Islet precursor cell (in vitro differentiated cells): ENCODE measurements around the gene GASK1A.
A peak's percentile ranks its signal among the peaks of the same experiment; 100 is the strongest.
"Not testable (repeated sequence)": the region's sequence is repeated elsewhere in the genome, so short reads cannot be mapped to it uniquely, and the experiment has no call there.

Experiments used
- DNase-seq: peaks from one replicate; pipeline ENCODE4 v3.0.0-alpha.2; 2018

The GASK1A gene

DNA sequence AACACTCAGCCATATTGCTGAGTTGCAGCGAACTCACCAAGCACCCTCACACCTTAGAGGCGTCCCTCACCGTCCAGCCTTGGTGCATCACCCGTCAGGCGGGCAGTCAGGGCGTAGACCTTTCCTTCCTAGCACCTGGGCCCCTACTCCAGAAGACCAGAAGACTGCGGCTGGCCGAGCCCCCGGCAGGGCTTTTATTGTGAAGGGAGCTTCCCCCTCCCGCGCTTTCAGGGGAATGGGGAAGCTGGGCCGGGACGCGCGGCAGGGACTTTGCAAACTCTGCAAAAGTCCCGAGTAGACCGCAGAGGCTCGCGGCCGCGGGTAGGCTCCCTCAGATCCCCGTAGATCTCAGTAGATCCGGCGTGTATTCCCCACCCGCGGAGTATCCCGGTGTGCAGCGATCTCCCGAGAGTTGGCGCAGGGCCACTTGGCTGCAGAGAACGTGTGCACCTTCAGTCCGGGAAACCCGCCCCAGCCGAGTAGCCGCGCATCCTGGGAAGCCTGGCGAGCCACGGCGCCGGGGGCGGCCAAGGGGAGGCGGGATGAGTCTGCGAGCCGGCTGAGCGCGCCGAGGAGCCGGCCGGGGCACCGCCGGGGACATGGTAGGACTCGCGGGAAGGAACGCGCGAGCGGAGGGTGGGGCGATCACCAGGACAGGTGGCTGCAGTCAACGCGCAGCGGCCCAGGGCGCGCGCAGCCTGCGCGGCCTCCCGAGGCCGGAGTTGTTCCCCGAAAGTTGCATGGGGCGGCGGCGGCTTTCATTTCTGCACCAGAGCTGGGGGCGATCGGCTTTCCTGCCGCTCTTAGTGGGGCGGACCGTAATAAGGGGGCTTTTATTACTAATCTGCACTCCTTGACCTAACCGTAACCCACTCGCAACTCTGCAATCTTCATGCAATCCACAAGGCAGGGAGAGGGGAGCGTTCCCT lies at the start of gene GASK1A:
GASK1A (plus strand) TSS at position 268 of the 929 bp plus-strand sequence; CDS start at position 600, 332 bp downstream.
- DNase-seq: peak; percentile 80

DNA sequence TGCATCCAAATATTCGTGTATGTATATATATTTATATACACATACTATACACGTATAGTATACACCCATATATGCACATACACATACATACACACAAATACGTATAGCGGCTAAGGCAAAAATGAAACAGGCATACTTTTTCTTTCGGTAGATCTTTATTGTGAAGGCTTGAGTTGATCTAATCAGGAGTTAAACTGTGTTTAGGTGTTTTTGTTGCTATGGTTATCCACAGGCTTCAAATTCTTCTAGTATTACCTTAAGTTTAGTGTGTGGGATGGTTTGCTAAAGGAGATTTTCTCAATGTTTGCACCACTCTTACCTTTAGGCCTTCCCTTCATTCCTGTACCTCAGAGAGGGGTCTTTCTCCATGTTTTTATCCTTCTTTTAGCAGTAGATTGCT lies 45.0 kb upstream of the GASK1A start:
- DNase-seq: no peak

DNA sequence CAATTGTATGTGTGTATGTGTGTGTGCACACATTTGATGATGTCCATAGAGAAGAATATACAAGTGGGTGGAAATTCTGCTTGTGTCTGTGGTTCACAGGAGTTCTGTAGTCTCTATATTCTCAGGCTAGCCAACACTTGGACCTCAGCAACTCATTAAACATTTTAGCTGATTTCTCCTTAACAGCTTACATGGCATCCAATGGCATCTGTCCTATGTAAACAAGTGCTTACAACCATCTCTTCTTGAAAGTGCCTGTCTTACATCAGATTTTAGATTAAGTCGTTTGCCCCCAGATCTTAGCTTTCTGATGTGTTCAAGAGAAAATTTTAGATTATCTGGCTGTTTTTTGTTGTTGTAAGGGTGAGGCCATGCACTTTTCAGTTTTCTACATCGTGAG lies 44.2 kb upstream of the GASK1A start:
- DNase-seq: no peak

DNA sequence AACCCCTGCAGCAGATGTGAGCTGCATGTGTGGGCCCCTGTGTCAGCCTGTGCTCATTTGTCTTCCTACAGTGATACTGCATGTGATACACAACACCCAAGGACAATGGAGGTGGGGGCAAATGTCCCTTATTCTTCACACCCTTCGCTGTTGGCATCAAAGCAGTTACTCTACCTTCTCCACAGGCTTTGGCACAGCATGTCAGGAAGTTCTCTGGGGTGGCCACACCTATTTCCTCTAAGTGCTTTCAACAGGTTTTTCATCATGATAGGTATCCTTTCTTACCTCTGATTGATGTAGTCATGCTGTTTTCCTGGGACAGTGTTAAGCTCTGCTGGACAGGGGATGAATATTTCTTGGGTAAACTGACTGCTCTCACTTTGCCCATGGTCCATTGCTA lies 43.6 kb upstream of the GASK1A start:
- DNase-seq: no peak

DNA sequence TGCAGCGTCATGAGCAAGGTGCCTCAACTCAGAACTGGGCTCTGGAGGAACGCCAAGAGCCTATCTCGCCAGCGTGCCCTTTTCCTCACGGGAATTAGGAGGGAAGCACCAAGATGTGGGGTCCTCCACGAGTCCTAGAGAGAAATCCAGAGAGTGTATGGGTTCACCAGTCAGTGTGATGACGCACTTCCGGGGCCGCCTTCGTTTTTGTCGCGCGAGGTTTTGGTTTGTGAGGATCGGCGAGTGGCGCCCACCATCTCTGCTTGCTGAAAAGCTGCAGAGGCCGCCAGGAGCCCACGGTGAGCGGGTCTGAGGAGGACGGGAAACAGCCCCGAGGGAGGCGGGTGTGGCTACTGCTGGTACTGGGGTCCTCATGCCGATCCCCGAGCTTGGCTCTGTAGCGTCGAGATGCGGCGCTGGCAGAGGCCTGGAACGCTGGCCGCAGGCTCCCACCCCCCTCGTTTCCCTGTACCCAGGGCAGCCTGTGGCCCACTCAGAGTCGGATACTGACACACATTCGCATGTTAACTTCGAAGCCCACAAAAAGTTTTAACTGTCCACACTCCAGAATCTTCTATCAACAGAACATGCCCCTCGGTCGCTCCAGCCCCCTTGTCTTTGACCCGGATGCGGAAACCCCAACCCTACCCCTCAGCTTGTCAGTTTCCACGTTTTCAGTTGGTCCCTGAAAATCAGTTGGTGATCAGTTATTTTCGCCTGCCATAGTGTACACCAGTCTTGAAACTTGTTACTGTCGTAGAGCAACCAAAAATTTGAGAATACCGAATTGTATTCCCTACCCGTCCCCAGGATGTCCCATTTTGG lies 42.7 kb upstream of the GASK1A start:
- DNase-seq: no peak

DNA sequence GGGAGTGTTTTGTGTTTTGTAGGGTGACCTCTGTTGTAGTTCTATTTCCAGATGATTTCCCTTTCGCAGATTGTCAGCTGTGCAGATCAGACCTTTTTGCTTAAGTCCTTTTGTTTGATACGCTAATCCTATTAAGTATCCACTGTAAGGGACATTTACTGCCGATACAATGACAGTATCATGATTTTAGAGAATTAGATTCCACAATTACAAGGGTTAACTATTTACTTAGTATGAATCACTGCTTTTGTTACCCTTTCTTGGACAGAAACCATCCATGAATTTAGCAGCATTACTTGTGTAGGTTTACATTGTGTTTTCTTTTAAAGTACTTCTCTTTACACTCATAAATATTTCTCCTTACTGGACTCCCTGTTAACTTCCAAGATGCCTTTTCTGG lies 41.8 kb upstream of the GASK1A start:
- DNase-seq: no peak

DNA sequence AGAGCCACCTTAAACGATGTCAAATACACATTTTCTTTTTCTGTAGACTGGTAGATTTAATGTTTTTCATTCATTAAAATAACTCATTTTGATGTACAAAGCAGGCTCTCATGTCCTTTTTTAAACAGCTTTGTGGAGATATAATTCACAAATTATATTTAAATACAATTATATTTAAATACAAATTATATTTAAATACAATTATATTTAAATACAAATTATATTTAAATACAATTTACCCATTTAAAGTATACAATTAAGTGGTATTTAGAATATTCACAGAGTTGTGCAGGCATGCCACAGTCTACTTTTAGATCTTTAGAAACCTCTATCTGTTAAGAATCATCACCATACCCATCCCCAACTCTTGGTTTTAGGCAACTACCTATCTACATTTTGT lies 36.4 kb upstream of the GASK1A start:
- no peak for DNase-seq

DNA sequence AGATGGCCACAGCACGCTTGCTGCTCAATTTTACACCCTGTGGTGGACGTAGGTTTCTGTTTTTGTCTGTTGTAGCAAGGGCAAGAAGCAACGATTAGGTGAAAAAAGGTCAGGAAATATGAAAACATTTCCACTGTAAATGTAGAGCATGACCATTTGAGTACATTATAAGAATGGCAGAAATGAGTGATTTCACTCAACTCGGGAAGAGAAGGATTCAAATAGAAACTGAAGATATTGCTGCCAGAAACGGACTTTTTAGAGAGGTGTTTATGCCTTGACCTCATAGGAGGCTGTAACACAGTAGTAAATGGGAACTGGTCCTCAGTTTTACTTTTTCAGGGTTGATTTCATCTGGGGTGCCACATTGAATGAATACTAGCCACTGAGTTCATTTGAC lies 33.1 kb upstream of the GASK1A start:
- no peak for DNase-seq

DNA sequence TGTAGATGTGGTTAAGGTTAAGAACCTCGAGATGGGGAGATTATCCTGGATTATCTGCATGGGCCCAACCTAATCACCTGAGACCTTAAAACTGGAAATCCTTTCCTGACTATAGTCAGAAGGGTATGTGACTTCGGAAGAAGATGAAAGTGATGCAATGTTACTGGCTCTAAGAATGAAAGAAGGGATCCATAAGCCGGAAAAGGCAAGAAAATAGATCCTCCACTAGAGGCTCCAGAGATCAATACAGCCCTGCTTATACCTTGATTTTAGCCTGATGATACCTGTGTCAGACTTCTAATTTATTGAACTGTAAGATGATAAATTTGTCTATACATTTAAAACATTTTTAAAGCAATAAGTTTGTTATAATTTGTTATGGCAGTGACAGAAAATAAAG lies 21.5 kb upstream of the GASK1A start:
- no peak for DNase-seq

DNA sequence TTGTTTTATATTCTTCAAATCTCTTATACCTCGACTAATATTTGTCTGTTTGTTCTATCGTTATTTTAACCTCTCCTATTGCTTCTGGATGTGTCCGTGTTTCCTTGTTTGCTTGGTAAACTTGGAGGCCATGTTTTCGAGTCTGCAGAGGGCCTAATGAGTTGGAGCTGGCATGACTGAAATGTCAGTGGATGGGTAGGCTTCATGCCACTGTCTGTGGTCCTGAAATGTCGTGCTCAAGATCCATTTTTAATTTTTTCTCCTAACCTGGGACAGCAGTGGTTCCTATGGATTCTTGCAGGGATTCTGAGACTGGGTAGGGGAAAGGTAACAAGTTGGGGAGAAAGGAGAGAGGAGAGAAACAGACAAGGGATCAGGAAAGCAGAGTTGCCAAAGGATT lies 18.8 kb upstream of the GASK1A start:
- DNase-seq: no peak

DNA sequence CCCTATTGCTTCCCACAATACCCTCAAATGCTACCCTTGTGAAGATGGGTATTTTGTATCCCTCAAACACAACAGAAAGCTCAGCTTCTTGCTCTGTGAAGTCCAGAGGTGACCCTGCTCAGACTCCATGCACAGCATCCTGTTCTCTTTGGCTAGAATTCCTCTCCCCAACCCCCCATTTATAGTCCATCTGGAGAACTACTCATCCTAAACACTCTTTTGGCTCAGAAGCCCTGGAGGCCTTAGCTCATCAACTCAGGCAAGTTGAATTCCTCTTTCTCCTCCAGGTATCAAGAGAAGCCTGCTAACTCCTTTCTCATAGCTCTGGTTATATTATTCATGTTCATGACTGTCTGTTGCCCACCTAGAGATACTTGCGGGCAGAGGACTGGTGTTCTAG lies 18.3 kb upstream of the GASK1A start:
- DNase-seq: no peak

DNA sequence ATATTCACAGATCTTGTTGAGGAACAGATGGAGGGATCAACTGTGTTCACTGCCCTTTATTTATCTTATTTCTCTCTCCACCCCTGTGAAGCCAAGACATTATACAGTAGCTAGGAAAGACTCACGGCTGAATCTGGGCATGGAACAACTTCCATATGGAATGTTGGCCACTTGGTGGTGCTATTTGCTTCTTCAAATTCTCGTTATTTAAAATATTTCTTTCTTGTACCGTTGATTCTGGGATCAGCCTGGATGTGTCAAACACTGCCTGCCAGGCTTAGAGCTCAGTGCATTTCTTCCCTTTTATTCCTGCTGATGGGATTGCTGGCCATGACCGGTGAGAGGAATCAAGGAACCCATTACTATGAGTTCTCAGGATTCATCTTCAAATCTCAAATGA lies 17.5 kb upstream of the GASK1A start:
- peak; percentile 57 for DNase-seq

DNA sequence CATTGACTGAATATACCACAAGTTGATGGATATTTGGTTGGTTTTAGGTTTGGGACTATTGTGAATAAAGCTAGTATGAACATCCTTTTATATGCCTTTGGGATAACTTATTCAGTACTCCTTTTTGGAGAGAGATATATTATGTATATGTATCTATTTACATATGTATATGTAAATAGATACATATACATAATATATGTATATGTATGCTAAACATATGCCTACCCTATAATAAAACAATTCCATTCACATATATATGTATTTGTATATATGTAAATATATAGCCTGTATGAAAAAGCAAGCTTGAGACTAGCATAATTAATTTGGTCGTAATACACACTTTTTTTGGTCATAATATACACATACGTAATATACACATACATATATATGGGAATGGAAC lies 15.8 kb upstream of the GASK1A start:
- DNase-seq: no peak

DNA sequence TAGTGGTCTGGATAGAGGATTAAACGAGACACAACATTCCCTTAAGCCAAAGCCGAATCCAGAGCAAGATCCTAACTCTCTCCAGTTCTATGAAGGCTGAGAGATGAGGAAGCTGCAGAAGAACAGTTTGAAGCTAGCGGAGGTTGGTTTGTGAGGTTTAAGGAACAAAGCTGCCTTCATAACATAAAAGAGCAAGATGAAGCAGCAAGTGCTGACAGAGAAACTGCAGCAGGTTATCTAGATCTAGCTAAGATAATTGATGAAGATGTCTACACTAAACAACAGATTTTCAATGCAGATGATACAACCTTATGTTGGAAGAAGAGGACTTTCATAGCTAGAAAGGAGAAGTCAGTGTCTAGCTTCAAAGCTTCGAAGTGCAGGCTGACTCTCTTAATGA lies 14.8 kb upstream of the GASK1A start:
- DNase-seq: no peak

DNA sequence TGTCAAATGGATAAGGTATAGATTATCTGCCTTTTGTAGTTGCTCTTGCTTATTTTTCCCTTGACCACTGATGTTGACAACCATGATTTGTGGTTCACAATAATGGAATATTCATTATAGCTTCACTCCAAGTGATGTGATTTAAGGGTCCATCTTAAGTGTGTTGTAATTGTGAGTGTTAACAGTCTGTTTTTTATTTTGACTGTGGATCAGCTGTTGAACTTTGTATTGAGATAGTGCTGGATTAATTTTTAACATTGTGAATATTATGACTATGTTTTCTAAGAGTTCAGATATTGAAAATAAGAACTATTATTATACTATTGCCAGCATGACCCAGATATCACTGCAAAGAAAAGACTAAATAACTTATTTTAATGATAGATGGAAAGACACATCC lies 8.6 kb upstream of the GASK1A start:
- DNase-seq: no peak

DNA sequence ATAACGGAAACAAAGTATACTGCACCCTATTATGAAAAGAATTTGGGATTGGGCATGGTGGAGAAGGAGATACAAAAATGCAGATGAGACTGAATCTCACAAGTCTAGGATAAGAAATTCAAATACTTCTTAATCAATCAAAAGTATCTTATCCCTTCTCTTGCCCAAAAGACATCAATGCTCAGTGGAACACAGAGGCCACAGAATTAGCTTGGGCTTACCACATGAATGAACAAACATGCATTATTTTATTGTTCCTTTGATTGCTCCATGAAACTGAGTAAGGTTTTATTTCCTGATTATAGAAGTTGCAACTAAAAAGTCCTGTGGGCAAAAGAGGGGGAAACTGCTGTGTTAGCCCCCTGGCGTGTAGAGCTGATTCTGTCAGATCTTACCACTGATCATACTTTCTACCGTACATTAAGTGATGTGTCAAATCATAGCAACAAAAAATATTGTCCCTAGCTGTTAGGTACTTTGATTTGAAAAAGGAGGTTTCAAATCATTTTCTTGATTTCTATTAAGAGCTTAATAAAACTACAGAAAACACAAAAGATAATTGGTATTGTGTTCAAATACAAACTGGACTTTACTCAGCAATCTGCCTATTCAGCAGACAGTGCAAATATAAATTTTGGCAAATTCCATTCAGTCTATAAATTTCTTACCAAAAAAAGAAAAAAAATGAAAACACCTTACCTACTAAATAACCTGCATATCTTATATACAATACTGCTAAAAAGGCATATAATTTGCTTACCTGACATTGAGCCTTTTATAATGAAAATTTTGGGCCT lies 7.9 kb upstream of the GASK1A start:
- no peak for DNase-seq

DNA sequence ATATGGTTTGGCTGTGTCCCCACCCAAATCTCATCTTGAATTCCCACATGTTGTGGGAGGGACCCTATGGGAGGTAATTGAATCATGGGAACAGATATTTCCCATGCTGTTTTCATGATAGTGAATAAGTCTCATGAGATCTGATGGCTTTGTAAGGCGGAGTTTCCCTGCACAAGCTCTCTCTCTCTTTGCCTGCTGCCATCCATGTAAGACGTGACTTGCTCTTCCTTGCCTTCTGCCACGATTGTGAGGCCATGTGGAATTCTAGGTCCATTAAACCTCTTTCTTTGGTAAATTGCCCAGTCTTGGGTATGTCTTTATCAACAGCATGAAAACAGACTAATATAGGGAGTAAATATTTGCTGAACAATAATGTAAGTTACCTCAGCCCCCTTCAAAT lies 4.2 kb upstream of the GASK1A start:
- not testable (repeated sequence) for DNase-seq

DNA sequence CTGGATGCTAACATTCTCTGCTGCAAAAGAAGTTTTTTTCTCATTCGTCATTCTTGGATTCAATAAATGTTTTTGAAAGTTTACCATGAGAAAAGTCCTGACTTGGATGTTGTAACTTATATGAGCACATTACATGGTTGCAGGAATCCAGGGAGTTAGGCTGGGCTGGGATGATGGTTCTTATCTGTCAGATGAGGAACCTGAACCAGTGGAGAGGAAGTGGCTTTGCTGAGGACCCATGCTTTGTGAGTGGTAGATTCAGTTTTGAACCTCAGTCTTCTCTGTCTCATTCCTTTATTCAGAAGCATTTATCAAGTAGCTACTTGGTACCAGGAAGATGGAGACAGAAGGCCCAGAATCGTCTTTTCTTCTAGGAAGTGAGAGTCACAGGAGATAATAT lies 3.7 kb upstream of the GASK1A start:
- DNase-seq: no peak

DNA sequence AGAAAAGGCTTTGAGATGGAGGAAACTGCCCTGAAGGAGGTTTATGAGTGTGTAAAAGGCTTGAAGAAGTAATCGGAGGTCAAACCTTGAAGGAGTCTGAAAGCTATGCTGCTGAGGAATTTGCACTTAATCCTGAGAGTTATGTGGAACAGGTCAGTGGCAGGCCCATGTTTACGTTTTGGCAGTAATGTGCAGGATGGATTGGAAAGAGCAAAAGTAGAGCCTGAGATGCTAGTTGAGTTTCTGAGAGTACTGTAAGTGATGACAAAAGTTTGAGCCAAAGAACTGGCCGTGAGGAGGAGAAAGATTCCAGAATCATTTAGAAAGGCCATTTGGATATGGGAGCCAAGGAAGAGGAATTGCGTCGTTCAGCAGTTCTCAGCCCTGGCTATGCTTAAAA lies 3.2 kb upstream of the GASK1A start:
- DNase-seq: no peak

DNA sequence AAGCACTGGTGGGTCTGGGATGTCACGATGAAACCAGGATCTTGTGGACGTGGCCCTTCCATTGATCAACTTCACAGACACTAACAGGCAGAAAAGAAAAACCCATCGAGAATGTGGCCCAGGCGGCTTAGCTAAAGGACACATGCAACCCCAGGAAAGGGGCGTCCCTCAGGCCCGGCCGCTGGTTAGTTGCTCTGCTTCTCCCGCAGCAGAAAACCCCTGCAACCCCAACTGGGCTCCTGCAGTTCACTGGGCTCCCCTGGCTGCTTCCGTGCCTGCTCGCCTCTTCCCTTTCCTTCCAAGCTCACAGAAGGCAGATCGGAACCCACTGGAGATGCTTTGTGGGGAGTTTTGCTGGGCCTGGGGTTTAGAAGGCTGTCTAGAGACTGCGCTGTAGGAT lies 1.1 kb downstream of the GASK1A start:
- DNase-seq: no peak

DNA sequence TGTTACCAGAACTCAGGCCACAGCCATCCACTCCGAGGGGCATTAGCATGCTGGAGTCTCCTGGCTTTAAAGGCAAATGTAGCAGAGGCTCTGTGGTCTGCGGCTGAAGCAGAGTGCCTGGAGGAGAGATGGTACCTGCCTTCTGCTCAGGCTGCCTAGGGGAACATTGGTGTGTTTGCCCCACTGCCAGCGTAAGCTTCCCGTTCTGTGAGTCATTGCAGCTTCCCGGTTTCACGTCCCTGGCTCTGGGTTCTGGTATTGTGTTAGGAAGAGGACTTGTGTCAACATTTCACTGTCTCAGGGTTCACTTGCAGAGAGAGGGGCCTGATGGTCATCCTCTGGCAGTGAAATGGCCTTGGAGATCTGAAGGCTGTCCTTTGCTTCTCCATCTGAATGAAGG lies 1.8 kb downstream of the GASK1A start:
- peak; percentile 68 for DNase-seq

DNA sequence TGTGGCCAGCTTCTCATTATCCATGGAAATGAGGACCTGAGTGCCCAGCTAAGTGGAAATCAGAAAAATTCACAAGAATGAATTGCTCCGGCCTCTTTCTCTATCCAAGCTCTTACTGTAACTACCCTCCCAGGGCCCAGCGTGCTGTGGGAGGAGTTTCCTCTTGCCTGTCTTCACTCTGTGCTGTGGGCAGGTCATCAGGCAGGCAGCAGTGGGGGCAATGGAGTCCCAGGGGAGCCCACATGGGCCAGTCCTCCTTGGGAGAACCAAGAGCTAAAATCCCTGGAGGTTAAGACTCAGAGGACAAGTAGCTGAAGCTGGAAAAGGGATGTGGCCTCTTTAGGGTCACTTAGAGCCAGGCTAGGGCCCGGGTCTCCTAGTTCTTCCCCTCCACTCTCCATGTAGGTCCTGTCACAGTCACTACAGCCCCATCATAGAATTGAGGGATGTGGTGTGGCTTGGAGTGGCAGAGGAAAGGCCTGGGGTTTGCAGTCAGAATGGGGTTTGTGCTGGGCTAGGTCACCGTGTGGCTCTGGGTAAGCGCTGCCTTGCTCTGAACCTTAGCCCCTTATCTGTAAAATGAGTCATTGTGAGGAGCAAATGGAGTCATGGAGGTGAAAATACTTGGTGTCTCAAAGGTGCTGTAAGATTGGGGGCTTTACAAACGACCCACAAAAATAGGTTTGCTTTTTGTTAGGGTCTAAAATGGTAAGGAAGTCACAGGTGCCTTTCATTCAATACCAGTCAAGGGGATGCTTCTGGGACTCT lies 3.7 kb downstream of the GASK1A start:
- DNase-seq: no peak

DNA sequence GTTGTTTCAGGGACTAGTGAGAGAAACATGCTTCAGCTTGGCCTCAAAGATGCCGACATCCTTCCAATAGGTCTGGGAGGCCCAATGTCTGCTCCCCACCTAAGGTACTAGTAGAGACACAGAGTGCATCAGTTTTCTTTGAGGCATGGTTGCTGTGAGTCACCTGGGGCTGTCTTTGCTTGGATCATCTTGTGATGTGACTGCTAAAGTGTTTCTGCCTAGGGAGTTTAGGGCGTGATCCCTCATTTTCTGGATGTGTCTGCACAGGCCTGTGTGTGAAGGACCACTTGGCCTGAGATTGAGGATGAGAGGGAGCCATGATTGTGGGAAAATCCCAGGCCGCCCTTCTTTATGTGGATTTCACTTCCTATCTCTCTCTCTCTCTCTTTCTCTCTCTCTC lies 4.8 kb downstream of the GASK1A start:
- DNase-seq: no peak
